Hepatocyte (in vitro differentiated cells): ENCODE data around the gene PITX3.
"Not testable (repeated sequence)": the region's sequence is repeated elsewhere in the genome, so short reads cannot be mapped to it uniquely, and the experiment has no call there.

Experiments
- EZH2 ChIP-seq: fragments of 200-600 bp; sonication (generic); IDR thresholded peaks from 2 replicates; pipeline ENCODE4 v1.6.1; 2016; ENCODE audit warnings: antibody characterized with exemption, mild to moderate bottlenecking, borderline replicate concordance
- TF ChIP-seq, protein P1 (sequence below): fragments of 200-600 bp; sonication (generic); IDR thresholded peaks from 2 replicates; pipeline ENCODE4 v1.5.1; 2016; ENCODE audit warnings: antibody characterized with exemption, mild to moderate bottlenecking; ENCODE audit not compliant: poor library complexity

GRCh38 chr10:102188941-102189898, 52.1 kb downstream of the PITX3 start:
- TF ChIP-seq, protein P1, sequence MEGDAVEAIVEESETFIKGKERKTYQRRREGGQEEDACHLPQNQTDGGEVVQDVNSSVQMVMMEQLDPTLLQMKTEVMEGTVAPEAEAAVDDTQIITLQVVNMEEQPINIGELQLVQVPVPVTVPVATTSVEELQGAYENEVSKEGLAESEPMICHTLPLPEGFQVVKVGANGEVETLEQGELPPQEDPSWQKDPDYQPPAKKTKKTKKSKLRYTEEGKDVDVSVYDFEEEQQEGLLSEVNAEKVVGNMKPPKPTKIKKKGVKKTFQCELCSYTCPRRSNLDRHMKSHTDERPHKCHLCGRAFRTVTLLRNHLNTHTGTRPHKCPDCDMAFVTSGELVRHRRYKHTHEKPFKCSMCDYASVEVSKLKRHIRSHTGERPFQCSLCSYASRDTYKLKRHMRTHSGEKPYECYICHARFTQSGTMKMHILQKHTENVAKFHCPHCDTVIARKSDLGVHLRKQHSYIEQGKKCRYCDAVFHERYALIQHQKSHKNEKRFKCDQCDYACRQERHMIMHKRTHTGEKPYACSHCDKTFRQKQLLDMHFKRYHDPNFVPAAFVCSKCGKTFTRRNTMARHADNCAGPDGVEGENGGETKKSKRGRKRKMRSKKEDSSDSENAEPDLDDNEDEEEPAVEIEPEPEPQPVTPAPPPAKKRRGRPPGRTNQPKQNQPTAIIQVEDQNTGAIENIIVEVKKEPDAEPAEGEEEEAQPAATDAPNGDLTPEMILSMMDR = not testable (repeated sequence)
- TF ChIP-seq EZH2 = not testable (repeated sequence)
